Measurements from ENCODE around the gene VSTM2L. TPM values are rescaled to one million over a fixed set of nuclear protein-coding genes. Genes with fewer than 3 reads are reported as not detected.

Gene VSTM2L
- polyA plus RNA-seq, 1 of the 3 experiments (the other 2 are of a cell fraction), result 5.1 TPM

GRCh38 chr20:37893566-37894241 lies 9.2 kb upstream of the VSTM2L start (continued):
- TF ChIP-seq REST (IDR thresholded peaks at IDR 0.05; ENCODE audit: low read depth, low read length), result no peak
- no peak for TF ChIP-seq CHD2 (IDR thresholded peaks at IDR 0.05; ENCODE audit: low read length, partially characterized antibody)

- CTCF ChIA-PET, result interaction anchor here (0.7 to 5.1 kb wide), 5 partner anchors 8 to 330 kb away, joined by 3 to 33 read pairs (median 5); partner anchors contain the start of gene VSTM2L
- no peaks in the 10 kb centered on the region for H3K9me3 ChIP-seq
- no peaks in the 10 kb centered on the region for H4K20me1 ChIP-seq (ENCODE audit: insufficient read depth)
- H3F3A ChIP-seq (replicated peaks; ENCODE audit: insufficient read depth), result no peaks in the 10 kb centered on the region
- 50% methylated on average over 3 of the region's 4 CpGs for WGBS (ENCODE audit: low lambda C conversion rate)
- POLR2A ChIA-PET, result no interaction called here
- no peak overlapping the region for H2AFZ ChIP-seq (ENCODE audit: low read depth)
- no peak overlapping the region for H3K4me3 ChIP-seq (ENCODE audit: low read depth in 2 of 2, low read length in 1 of 2)
- no peak overlapping the region for H3K9ac ChIP-seq
- no peak overlapping the region for H3K4me2 ChIP-seq
- no peaks in the 10 kb centered on the region for H3K36me3 ChIP-seq (replicated peaks in 1 of 2; ENCODE audit: control insufficient read depth in 1 of 2, insufficient read depth in 2 of 2, low read length in 1 of 2)
- H3K27me3 ChIP-seq (ENCODE audit: insufficient read depth), result no peaks in the 10 kb centered on the region
- TF ChIP-seq POLR2AphosphoS5 (IDR thresholded peaks at IDR 0.05; ENCODE audit: low read depth, low read length) (no peak), CTCF (IDR thresholded peaks at IDR 0.05) (no peak), RFX5 (IDR thresholded peaks at IDR 0.05; ENCODE audit: low read length) (no peak), GABPA (IDR thresholded peaks at IDR 0.05; ENCODE audit: low read depth) (no peak), USF2 (IDR thresholded peaks at IDR 0.05; ENCODE audit: borderline replicate concordance, low read depth, low read length) (no peak), REST (IDR thresholded peaks at IDR 0.05; ENCODE audit: low read depth, low read length) (no peak), IRF3 (IDR thresholded peaks at IDR 0.05; ENCODE audit: low read depth, low read length) (no peak), MAX (IDR thresholded peaks at IDR 0.05; ENCODE audit: low read depth) (no peak), ELF1 (IDR thresholded peaks at IDR 0.05) (no peak), NFIC (IDR thresholded peaks at IDR 0.05; ENCODE audit: borderline replicate concordance) (no peak), TAF1 (IDR thresholded peaks at IDR 0.05; ENCODE audit: borderline replicate concordance, low read depth, low read length) (no peak), EZH2phosphoT487 (IDR thresholded peaks at IDR 0.05; ENCODE audit: borderline replicate concordance, low read depth) (no peak), JUND (IDR thresholded peaks at IDR 0.05) (no peak), SIN3A (IDR thresholded peaks at IDR 0.05; ENCODE audit: borderline replicate concordance, low read depth, low read length) (no peak), NRF1 (IDR thresholded peaks at IDR 0.05; ENCODE audit: low read depth, low read length) (no peak), RAD21 (IDR thresholded peaks at IDR 0.05; ENCODE audit: low read length) (no peak), FOXJ3 (CRISPR knock-in tag; IDR thresholded peaks at IDR 0.05) (no peak), FOSL2 (IDR thresholded peaks at IDR 0.05; ENCODE audit: borderline replicate concordance, low read depth) (no peak)
- no peak overlapping the region for H3K27ac ChIP-seq (ENCODE audit: low read depth in 2 of 2, low read length in 1 of 2)
- H3K79me2 ChIP-seq (ENCODE audit: insufficient read depth), result no peaks in the 10 kb centered on the region
- H3K9me2 ChIP-seq, result no peaks in the 10 kb centered on the region
- no peak for DNase-seq
- peaks cover 4 to 12% of the 10 kb centered on the region in 2 experiments; a peak in 2 of 4 replicates for H3K4me1 ChIP-seq (ENCODE audit: control insufficient read depth in 1 of 2, insufficient read depth in 2 of 2, low read depth in 1 of 2, low read length in 1 of 2)
Observed at GRCh38 chr20:37894454-37894853, 8.5 kb upstream of the VSTM2L start.

Data from SK-N-SH (cell line).